H1 (cell line): ENCODE measurements around the gene NDUFA7. TPM values are rescaled to one million over a fixed set of nuclear protein-coding genes. Genes with fewer than 3 reads are reported as not detected.

ENCODE experiments used
- ASH2L ChIP-seq: fragments of 200-600, 300-600 bp; sonication (generic); IDR thresholded peaks from one replicate; pipeline ENCODE4 v1.7.1; 2017; ENCODE audit warnings: low read length
- BACH1 ChIP-seq: IDR thresholded peaks from 2 replicates; pipeline ENCODE4 v1.6.1; 2012; ENCODE audit warnings: low read length, improper control_type of control experiment
- BCL11A ChIP-seq, 2 experiments: IDR thresholded peaks; one replicate each; pipeline ENCODE4 v1.6.1; 2011; ENCODE audit warnings: low read depth in 2 of 2, low read length in 2 of 2, mild to moderate bottlenecking in 2 of 2
- EGR1 ChIP-seq: IDR thresholded peaks from 2 replicates; pipeline ENCODE4 v1.6.1; 2011; ENCODE audit warnings: low read depth, low read length, borderline replicate concordance
- GTF2F1 ChIP-seq: IDR thresholded peaks from 2 replicates; pipeline ENCODE4 v1.6.1; 2012; ENCODE audit warnings: low read depth, low read length, improper control_type of control experiment, borderline replicate concordance
- JUN ChIP-seq: IDR thresholded peaks from 2 replicates; pipeline ENCODE4 v1.6.1; 2011; ENCODE audit warnings: low read depth, mild to moderate bottlenecking, improper control_type of control experiment, low read length
- KDM1A ChIP-seq: fragments of 200-600, 300-600 bp; sonication (generic); IDR thresholded peaks from 2 replicates; pipeline ENCODE4 v1.7.1; 2016; ENCODE audit warnings: mild to moderate bottlenecking, low read length, borderline replicate concordance
- KDM5A ChIP-seq: fragments of 200-600 bp; IDR thresholded peaks from 2 replicates; pipeline ENCODE4 v1.7.1; 2012; ENCODE audit warnings: mild to moderate bottlenecking, low read length, inconsistent platforms, mixed read lengths
- NANOG ChIP-seq: IDR thresholded peaks from 2 replicates; pipeline ENCODE4 v1.6.1; 2011; ENCODE audit warnings: low read length, low read depth, mild to moderate bottlenecking, inconsistent platforms; ENCODE audit not compliant: insufficient read depth, poor library complexity, severe bottlenecking
- PHF8 ChIP-seq: fragments of 200-600 bp; sonication (generic); conservative IDR thresholded peaks from 2 replicates; pipeline ENCODE4 v1.7.1; 2012; ENCODE audit warnings: low read depth, mild to moderate bottlenecking, inconsistent platforms, low read length, moderate library complexity
- RFX5 ChIP-seq: IDR thresholded peaks from 2 replicates; pipeline ENCODE4 v1.6.1; 2011; ENCODE audit warnings: low read depth, low read length, improper control_type of control experiment, borderline replicate concordance
- SAP30 ChIP-seq: fragments of 300-600 bp; sonication (generic); IDR thresholded peaks from 2 replicates; pipeline ENCODE4 v1.7.1; 2012; ENCODE audit warnings: low read length, moderate library complexity, mild to moderate bottlenecking, inconsistent platforms; ENCODE audit not compliant: insufficient read depth, insufficient replicate concordance
- SP4 ChIP-seq: IDR thresholded peaks from 2 replicates; pipeline ENCODE4 v1.6.1; 2012; ENCODE audit warnings: low read length, inconsistent platforms
- SRF ChIP-seq: IDR thresholded peaks from 2 replicates; pipeline ENCODE4 v1.6.1; 2011; ENCODE audit warnings: mild to moderate bottlenecking, low read depth, low read length, moderate library complexity
- SUZ12 ChIP-seq: fragments of 200-600 bp; sonication (generic); IDR thresholded peaks from 2 replicates; pipeline ENCODE4 v1.6.1; 2012; ENCODE audit warnings: mild to moderate bottlenecking, inconsistent platforms, low read length, moderate library complexity, mixed read lengths
- TEAD4 ChIP-seq: IDR thresholded peaks from 2 replicates; pipeline ENCODE4 v1.6.1; 2012; ENCODE audit warnings: low read depth, low read length, inconsistent platforms, mixed read lengths
- polyA plus RNA-seq, 7 experiments: library from polyadenylated mRNA; depleted of rRNA in 3 of 7; stranded (reverse) in 5 of 7; unstranded in 2 of 7; fragments of >200 nt in 5 of 7; fragments of 200-250 nt in 2 of 7; gene quantifications; 1 replicate in 5 of 7; 2 replicates in 1 of 7; 4 replicates in 1 of 7; pipeline versions ENCODE4 v1.2.1 to v1.2.3, GENCODE V29; 2011 to 2013; ENCODE audit warnings: missing spikeins in 2 of 7, mixed read lengths in 2 of 7
- total RNA-seq: library from RNA; stranded (reverse); fragmentation: NEBNext Ultra II Directional; extraction: Animal tissue kit (Norgen Biotek cat#: 25700); gene quantifications from 2 replicates; pipeline ENCODE4 v1.2.1, GENCODE V29; 2021
- TF ChIP-seq, protein P1 (sequence below), 3 experiments: IDR thresholded peaks; 1 replicate in 2 of 3; 2 replicates in 1 of 3; pipeline versions ENCODE4 v1.5.1 to v1.6.1; 2011; ENCODE audit warnings: low read length in 3 of 3, mild to moderate bottlenecking in 3 of 3, inconsistent platforms in 2 of 3, low read depth in 1 of 3, moderate library complexity in 1 of 3; ENCODE audit not compliant: insufficient read depth in 1 of 3; ENCODE audit errors: control extremely low read depth in 1 of 3
- TF ChIP-seq, protein P2 (sequence below): IDR thresholded peaks from 2 replicates; pipeline ENCODE4 v1.6.1; 2012; ENCODE audit warnings: inconsistent platforms
- TF ChIP-seq, protein P3 (sequence below): IDR thresholded peaks from 2 replicates; pipeline ENCODE4 v1.6.1; 2012; ENCODE audit warnings: low read length, inconsistent platforms

Gene NDUFA7
- total and polyA plus RNA-seq, 2 of the 8 experiments (the other 6 are each of a cell fraction or from before 2014, with no cell fraction given) = 54.4 to 286 TPM

DNA sequence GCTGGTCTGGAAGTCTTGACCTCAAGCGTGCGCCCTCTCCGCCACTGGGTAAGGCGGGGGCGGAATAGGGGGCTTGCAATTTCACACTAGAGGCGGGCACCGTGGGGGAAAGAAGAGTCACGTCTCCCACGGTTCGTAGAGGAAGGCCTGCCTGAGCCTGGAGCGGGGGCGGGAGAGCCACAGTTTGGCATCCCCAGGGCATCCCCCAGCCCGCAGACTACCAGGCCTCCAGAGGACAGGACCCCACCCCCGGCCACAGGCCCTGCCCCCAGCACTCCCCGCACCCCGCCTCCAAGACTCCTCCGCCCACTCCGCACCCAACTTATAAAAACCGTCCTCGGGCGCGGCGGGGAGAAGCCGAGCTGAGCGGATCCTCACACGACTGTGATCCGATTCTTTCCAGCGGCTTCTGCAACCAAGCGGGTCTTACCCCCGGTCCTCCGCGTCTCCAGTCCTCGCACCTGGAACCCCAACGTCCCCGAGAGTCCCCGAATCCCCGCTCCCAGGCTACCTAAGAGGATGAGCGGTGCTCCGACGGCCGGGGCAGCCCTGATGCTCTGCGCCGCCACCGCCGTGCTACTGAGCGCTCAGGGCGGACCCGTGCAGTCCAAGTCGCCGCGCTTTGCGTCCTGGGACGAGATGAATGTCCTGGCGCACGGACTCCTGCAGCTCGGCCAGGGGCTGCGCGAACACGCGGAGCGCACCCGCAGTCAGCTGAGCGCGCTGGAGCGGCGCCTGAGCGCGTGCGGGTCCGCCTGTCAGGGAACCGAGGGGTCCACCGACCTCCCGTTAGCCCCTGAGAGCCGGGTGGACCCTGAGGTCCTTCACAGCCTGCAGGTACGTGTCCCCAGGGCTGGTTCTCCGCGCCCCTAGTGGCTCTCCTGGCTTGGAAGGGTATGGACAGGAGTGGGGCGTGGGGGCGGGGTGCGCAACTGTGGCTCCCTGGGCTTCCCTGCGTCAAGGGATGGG lies 42.9 kb upstream of the NDUFA7 start, which contains the start of gene ANGPTL4 (continued):
- TF ChIP-seq, protein P1, sequence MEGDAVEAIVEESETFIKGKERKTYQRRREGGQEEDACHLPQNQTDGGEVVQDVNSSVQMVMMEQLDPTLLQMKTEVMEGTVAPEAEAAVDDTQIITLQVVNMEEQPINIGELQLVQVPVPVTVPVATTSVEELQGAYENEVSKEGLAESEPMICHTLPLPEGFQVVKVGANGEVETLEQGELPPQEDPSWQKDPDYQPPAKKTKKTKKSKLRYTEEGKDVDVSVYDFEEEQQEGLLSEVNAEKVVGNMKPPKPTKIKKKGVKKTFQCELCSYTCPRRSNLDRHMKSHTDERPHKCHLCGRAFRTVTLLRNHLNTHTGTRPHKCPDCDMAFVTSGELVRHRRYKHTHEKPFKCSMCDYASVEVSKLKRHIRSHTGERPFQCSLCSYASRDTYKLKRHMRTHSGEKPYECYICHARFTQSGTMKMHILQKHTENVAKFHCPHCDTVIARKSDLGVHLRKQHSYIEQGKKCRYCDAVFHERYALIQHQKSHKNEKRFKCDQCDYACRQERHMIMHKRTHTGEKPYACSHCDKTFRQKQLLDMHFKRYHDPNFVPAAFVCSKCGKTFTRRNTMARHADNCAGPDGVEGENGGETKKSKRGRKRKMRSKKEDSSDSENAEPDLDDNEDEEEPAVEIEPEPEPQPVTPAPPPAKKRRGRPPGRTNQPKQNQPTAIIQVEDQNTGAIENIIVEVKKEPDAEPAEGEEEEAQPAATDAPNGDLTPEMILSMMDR (IDR thresholded peaks at IDR 0.05; ENCODE audit: control extremely low read depth in 1 of 3, insufficient read depth in 1 of 3, low read depth in 1 of 3, low read length in 3 of 3) = peak in 1 of 3 experiments; percentile 11; a peak in 1 of 4 replicates
- TF ChIP-seq RFX5 (no peak), PHF8 (no peak), BACH1 (no peak), EGR1 (peak; percentile 52; the same call in 1 of the 2 replicates), JUN (no peak), NANOG (no peak), SP4 (no peak), SAP30 (no peak), KDM1A (peak; percentile 36; the same call in 1 of the 2 replicates), SUZ12 (peak; percentile 34; the same call in 1 of the 2 replicates), SRF (no peak), TEAD4 (no peak), KDM5A (no peak), ASH2L (peak; percentile 54), GTF2F1 (no peak), BCL11A (IDR thresholded peaks at IDR 0.05; ENCODE audit: low read depth in 2 of 2, low read length in 2 of 2) (no peak)
- TF ChIP-seq, protein P2, sequence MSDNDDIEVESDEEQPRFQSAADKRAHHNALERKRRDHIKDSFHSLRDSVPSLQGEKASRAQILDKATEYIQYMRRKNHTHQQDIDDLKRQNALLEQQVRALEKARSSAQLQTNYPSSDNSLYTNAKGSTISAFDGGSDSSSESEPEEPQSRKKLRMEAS = peak; percentile 66
- TF ChIP-seq, protein P3, sequence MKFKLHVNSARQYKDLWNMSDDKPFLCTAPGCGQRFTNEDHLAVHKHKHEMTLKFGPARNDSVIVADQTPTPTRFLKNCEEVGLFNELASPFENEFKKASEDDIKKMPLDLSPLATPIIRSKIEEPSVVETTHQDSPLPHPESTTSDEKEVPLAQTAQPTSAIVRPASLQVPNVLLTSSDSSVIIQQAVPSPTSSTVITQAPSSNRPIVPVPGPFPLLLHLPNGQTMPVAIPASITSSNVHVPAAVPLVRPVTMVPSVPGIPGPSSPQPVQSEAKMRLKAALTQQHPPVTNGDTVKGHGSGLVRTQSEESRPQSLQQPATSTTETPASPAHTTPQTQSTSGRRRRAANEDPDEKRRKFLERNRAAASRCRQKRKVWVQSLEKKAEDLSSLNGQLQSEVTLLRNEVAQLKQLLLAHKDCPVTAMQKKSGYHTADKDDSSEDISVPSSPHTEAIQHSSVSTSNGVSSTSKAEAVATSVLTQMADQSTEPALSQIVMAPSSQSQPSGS = no peak
